KOPT-K1 (cell line): ENCODE measurements around the gene CDH4.
"Not testable (repeated sequence)": the region's sequence is repeated elsewhere in the genome, so short reads cannot be mapped to it uniquely, and the experiment has no call there.

ENCODE experiments used
- H3K27ac ChIP-seq: fragments of 200-600 bp; sonication (generic); 2 replicates; pipeline ENCODE4 v1.5.1; 2016; ENCODE audit warnings: antibody characterized with exemption, mild to moderate bottlenecking, low read depth, low read length; ENCODE audit not compliant: poor library complexity, severe bottlenecking
- H3K36me3 ChIP-seq: fragments of 200-600 bp; sonication (generic); 2 replicates; pipeline ENCODE4 v1.5.1; 2017; ENCODE audit warnings: antibody characterized with exemption, mild to moderate bottlenecking, low read length, moderate library complexity; ENCODE audit not compliant: insufficient read depth
- H3K9me3 ChIP-seq: fragments of 200-600 bp; sonication (generic); 2 replicates; pipeline ENCODE4 v1.5.1; 2017; ENCODE audit warnings: antibody characterized with exemption, low read length, mild to moderate bottlenecking; ENCODE audit not compliant: insufficient read depth, poor library complexity, severe bottlenecking

CDH4 gene

GRCh38 chr20:61464307-61465303, 212.5 kb downstream of the CDH4 start:
- H3K9me3 ChIP-seq = peaks cover 31% of the 10 kb centered on the region

DNA sequence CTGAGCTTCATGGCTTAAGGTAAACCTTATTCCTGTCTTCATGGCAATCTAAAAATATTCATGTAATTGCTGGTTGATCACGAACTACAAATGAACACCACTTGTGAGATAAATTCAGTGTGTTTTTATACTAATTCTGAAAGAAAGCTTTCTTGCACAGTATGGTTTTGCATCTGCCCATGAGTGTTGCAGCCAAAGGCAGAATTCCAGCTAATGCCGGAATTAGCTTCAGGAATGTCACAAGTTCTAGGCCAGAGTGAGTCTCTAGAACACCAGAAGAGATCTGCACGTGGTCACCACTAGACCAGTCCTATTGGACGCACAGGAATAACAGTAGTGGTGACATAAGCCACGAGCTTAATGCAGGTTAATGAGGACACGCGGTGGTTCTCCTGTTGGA, 223.7 kb downstream of the CDH4 start:
- H3K9me3 ChIP-seq = no peaks in the 10 kb centered on the region
- H3K27ac ChIP-seq = no peak overlapping the region
- H3K36me3 ChIP-seq = no peaks in the 10 kb centered on the region

More at GRCh38 chr20:61464307-61465303, 212.5 kb downstream of the CDH4 start:
- Histone ChIP-seq H3K27ac (no peak overlapping the region), H3K36me3 (no peaks in the 10 kb centered on the region)

GRCh38 chr20:61476956-61477355, 224.9 kb downstream of the CDH4 start:
- Histone ChIP-seq H3K9me3 (no peaks in the 10 kb centered on the region), H3K27ac (no peak overlapping the region), H3K36me3 (no peaks in the 10 kb centered on the region)

DNA sequence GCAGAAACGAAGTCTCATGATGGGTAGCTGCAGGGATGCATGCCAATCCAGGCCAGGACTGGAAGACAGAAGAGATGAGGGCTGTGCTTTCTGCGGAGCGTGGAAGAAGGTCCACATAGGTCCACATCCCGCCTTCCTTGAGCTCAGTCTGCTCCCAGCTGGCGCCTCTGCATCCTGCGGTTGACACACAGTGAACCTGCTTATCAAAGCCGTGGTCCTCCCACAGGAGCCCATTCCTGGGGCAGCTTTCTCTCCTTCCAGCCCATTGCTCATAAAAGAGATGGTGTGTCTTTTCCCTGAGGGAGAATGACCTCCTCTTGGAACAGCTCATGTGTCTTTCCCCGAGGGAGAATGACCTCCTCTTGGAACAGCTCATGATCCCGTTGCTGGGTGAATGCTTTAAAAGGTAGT, 225.4 kb downstream of the CDH4 start:
- no peaks in the 10 kb centered on the region for H3K9me3 ChIP-seq
- H3K27ac ChIP-seq = no peak overlapping the region
- no peaks in the 10 kb centered on the region for H3K36me3 ChIP-seq

DNA sequence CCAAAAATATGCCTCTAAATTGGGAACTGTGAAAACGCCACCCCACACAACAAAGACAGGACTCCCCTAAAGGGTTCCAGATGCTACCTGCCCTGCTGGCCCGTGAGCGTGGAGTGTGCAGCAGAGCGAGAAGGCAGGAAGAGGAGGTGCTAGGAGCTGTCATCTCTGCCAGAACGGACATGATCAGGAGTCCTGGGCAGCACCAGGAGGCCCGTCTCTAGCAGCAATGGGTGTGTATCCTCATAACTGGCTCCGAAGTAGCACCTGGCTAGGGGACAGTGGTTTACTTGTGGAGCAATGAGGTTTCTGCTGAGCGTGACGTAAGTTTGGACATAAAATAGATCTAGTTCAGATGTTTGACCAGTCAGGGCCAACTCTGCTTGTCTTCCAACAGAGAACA, 226.0 kb downstream of the CDH4 start:
- Histone ChIP-seq H3K27ac (no peak overlapping the region), H3K36me3 (no peaks in the 10 kb centered on the region), H3K9me3 (no peaks in the 10 kb centered on the region)

GRCh38 chr20:61478611-61479305, 226.7 kb downstream of the CDH4 start:
- Histone ChIP-seq H3K9me3 (no peaks in the 10 kb centered on the region), H3K36me3 (no peaks in the 10 kb centered on the region), H3K27ac (no peak overlapping the region)

GRCh38 chr20:61479433-61479832, 227.4 kb downstream of the CDH4 start:
- H3K27ac ChIP-seq, H3K36me3 ChIP-seq, H3K9me3 ChIP-seq: not testable (repeated sequence)

- no peaks in the 10 kb centered on the region for H3K36me3 ChIP-seq
- H3K9me3 ChIP-seq = no peaks in the 10 kb centered on the region
- no peak overlapping the region for H3K27ac ChIP-seq
Measured at GRCh38 chr20:61480158-61480825, 228.2 kb downstream of the CDH4 start.

GRCh38 chr20:61482056-61482887, 230.2 kb downstream of the CDH4 start:
- Histone ChIP-seq H3K27ac (no peak overlapping the region), H3K9me3 (no peaks in the 10 kb centered on the region), H3K36me3 (no peaks in the 10 kb centered on the region)

DNA sequence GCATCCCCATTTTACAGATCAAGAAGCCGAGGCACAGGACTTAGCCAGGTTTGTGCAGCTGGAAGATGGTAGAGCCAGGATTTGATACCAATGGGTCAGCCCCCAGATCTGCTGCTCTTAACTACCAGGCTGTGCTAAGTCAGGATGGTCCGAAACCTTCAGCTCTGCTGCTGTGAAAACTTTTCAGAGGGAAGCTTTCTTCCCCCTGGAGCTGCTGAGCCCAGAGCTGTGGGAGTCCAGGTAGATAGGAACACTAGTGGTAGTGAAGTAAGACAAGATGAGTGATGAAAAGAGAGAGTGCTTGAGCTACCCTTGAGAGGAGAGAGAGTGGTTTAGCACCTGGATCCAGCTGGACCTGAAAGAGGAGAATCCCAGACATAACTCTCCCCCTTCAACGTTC, 230.8 kb downstream of the CDH4 start:
- Histone ChIP-seq H3K9me3 (no peaks in the 10 kb centered on the region), H3K36me3 (no peaks in the 10 kb centered on the region), H3K27ac (no peak overlapping the region)

GRCh38 chr20:61483336-61484067, 231.4 kb downstream of the CDH4 start:
- Histone ChIP-seq H3K36me3 (no peaks in the 10 kb centered on the region), H3K27ac (no peak overlapping the region)

DNA sequence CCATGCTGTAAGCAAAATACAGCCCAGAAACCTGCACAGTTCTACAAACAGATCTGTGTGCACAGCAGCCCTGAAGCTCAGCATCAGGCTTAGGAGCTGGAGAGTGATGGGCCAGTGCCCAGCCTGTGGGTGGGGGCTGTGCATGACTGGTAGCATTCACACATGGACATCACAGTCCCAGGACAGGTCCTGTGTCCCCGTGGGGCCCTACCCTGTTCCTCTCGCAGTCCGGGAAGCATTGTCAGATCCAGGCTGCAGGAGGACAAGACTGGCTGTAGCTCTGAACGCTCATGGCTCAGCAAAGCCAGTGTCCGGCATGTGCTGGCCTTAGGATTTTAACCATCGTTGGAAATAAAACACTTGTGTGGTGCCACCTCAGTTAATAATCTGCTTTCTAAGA, 234.1 kb downstream of the CDH4 start:
- Histone ChIP-seq H3K36me3 (no peaks in the 10 kb centered on the region), H3K27ac (no peak overlapping the region), H3K9me3 (no peaks in the 10 kb centered on the region)

More at GRCh38 chr20:61483336-61484067, 231.4 kb downstream of the CDH4 start:
- no peaks in the 10 kb centered on the region for H3K9me3 ChIP-seq

DNA sequence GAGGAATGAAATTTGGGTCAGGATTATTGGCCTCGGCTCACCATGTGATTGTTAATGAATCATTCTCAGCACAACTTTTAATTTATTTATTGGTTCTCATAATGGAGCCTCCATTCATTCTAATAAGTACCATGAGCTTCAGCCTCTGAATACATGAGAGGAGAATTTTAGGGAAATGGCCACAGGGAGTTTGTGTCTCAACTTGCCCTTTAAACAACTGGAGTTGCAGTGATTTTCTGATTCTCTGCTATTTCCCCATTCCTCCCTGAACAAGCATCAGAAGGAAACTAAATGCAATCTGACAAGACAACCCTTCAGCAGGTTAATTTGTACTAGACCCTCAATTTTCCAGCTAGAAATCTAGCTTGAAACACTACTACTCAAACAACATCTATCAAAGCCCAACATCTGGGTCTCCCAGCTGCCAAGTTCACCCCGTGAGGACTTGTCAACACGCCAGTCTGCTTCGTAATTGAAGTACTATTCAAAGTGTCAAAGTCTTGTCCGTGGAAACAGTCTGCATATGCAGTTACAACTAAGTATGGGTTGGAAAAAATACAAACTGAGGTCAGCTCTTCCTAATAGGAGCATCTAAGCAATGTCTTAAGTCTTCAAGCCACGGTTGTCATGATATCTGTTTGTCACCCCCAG, 235.4 kb downstream of the CDH4 start:
- H3K36me3 ChIP-seq = no peaks in the 10 kb centered on the region
- H3K27ac ChIP-seq = no peak overlapping the region
- no peaks in the 10 kb centered on the region for H3K9me3 ChIP-seq
